ENCODE results near the gene ZNF497. TPM values are rescaled to one million over a fixed set of nuclear protein-coding genes. Genes with fewer than 3 reads are reported as not detected.
A peak's percentile ranks its signal among the peaks of the same experiment; 100 is the strongest.

ZNF497 gene
- total RNA-seq, 1 experiment from 2014 or later, result 2.4 TPM

GRCh38 chr19:58395220-58395978 is 32.8 kb upstream of the ZNF497 start, which contains the start of gene RNF225:
RNF225 (plus strand) TSS chr19:58395656; CDS start chr19:58396090, 434 bp downstream.
- H4K5ac ChIP-seq (ENCODE audit: insufficient read length, low read depth, low read length), result no peak within 1 kb of the TSS
- no peak within 1 kb of the TSS for H2BK12ac ChIP-seq (ENCODE audit: insufficient read length, low read depth, low read length)
- no peak within 1 kb of the TSS for H2AK5ac ChIP-seq (ENCODE audit: insufficient read length, low read length)
- peak within 1 kb of the TSS; percentile 30 for H3K4me2 ChIP-seq (ENCODE audit: insufficient read depth, insufficient read length, low read length)
- peaks cover 3% of the 10 kb centered on the region for H3K79me1 ChIP-seq (ENCODE audit: insufficient read depth, low read depth, low read length, poor library complexity, severe bottlenecking)
- Mint-ChIP-seq H3K4me3 (peak within 1 kb of the TSS; percentile 55 to 69), H3K27me3 (ENCODE audit: low read depth) (peaks cover 12% of the 10 kb centered on the region), H3K9me3 (no peaks in the 10 kb centered on the region), H3K4me1 (peaks cover 12% of the 10 kb centered on the region in 2 experiments), H3K27ac (peak within 1 kb of the TSS; percentile 50 to 90 (median 85); a peak in 5 of 7 replicates), H3K36me3 (ENCODE audit: insufficient read depth in 1 of 3, low read depth in 3 of 3) (peaks cover 37 to 47% (median 40%) of the 10 kb centered on the region in 3 experiments; a peak in 6 of 7 replicates)
- no peak within 1 kb of the TSS for H2BK5ac ChIP-seq (ENCODE audit: insufficient read length, low read length)
- no peak within 1 kb of the TSS for H4K8ac ChIP-seq (replicated peaks; ENCODE audit: insufficient read length, low read depth, low read length)
- no peak within 1 kb of the TSS for H2BK15ac ChIP-seq (ENCODE audit: low read depth, low read length)
- no peak within 1 kb of the TSS for H2BK20ac ChIP-seq (ENCODE audit: low read depth, low read length, poor library complexity, severe bottlenecking)
- H3K56ac ChIP-seq (ENCODE audit: insufficient read length, low read depth, low read length), result no peak within 1 kb of the TSS
- no peaks in the 10 kb centered on the region for H3K4me1 ChIP-seq (ENCODE audit: insufficient read depth, low read length)
- H3K4ac ChIP-seq (ENCODE audit: low read depth, low read length), result no peak within 1 kb of the TSS
- peaks cover 5% of the 10 kb centered on the region for H4K20me1 ChIP-seq (ENCODE audit: control insufficient read depth, insufficient read depth, insufficient read length)
- H3K18ac ChIP-seq (ENCODE audit: insufficient read length, low read depth, low read length), result peak within 1 kb of the TSS; percentile 22
- no peaks in the 10 kb centered on the region; the same call in 1 of the 2 replicates for H3K27me3 ChIP-seq (ENCODE audit: insufficient read depth, low read length)
- no peaks in the 10 kb centered on the region for H3K9me3 ChIP-seq (ENCODE audit: control insufficient read depth, low read depth, low read length)
- H3K23me2 ChIP-seq (ENCODE audit: insufficient read length, low read depth, low read length, poor library complexity, severe bottlenecking), result peaks cover 7% of the 10 kb centered on the region
- peak; percentile 88 for DNase-seq
- H4K91ac ChIP-seq (ENCODE audit: insufficient read length, low read depth, low read length), result no peak within 1 kb of the TSS
- no peak within 1 kb of the TSS for H3K9ac ChIP-seq (ENCODE audit: extremely low read depth, insufficient read length, low read length)
- TF ChIP-seq CTCF (conservative IDR thresholded peaks at IDR 0.05), result no peak
- H3K23ac ChIP-seq (ENCODE audit: insufficient read length, low read depth, low read length), result no peak within 1 kb of the TSS
- H3K27ac ChIP-seq (ENCODE audit: insufficient read length, low read depth, low read length), result no peak within 1 kb of the TSS
- no peak within 1 kb of the TSS for H3T11ph ChIP-seq (ENCODE audit: low read length)
- H2BK120ac ChIP-seq (ENCODE audit: low read depth, low read length, poor library complexity, severe bottlenecking), result no peak within 1 kb of the TSS
- H2AFZ ChIP-seq (ENCODE audit: low read length), result no peak within 1 kb of the TSS
- no peak within 1 kb of the TSS for H3K14ac ChIP-seq (ENCODE audit: insufficient read depth, low read length)
- H3K79me2 ChIP-seq (ENCODE audit: insufficient read depth, low read length), result no peaks in the 10 kb centered on the region
- WGBS (ENCODE audit: extremely low coverage, insufficient read length, low lambda C conversion rate), result no CpG with 5 or more reads among the region's 21 CpGs
